GM18909 (cell line): ENCODE data around the gene KLRC4.
"Not testable (repeated sequence)": the region's sequence is repeated elsewhere in the genome, so short reads cannot be mapped to it uniquely, and the experiment has no call there.

ENCODE experiments used
- ATAC-seq: cut with Tn5 transposase; IDR thresholded peaks from one replicate; pipeline ENCODE4 v1.9.1; 2021; ENCODE audit warnings: mild to moderate bottlenecking; ENCODE audit not compliant: unreplicated experiment, poor library complexity

The KLRC4 gene

DNA sequence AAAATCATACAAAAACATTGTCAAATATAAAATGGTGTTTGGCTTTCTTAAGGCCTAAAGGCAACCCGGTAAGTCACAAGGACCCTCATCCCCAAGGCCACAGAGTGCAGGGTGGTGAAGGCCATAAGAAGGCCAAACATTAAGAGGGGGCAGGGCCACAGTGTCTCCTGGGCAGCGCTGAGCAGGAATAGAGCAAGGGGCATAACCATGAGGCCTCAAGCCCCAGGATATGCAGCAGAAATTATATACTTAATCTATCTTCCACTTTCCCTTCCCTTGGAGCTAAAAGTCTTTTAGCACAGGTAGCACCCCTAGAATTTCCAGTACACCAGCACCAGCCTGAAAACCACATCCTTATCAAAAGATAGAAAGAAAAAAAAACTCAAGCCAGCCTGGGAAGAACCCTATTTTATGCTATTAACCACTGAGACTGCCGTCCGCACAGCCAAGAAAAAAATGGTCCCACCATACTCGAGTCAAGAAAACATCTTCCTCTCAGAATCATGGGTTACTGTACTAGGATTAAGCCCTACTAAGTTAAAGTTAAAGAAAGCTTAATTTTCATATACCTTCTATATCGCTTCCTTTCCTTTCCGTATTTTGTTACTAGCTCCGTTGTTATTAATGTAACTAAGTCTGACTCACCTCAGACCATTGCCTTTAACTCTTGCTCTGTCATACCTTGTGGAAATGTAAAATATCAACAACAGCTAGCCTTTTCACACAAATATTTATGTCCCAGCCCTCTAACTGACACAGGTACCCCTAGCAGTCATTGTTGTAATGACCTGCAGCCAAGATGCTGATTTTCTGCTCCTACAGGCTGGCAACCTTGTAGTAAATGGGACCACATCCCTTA is 39.8 kb downstream of the KLRC4 start:
- ATAC-seq = no peak

DNA sequence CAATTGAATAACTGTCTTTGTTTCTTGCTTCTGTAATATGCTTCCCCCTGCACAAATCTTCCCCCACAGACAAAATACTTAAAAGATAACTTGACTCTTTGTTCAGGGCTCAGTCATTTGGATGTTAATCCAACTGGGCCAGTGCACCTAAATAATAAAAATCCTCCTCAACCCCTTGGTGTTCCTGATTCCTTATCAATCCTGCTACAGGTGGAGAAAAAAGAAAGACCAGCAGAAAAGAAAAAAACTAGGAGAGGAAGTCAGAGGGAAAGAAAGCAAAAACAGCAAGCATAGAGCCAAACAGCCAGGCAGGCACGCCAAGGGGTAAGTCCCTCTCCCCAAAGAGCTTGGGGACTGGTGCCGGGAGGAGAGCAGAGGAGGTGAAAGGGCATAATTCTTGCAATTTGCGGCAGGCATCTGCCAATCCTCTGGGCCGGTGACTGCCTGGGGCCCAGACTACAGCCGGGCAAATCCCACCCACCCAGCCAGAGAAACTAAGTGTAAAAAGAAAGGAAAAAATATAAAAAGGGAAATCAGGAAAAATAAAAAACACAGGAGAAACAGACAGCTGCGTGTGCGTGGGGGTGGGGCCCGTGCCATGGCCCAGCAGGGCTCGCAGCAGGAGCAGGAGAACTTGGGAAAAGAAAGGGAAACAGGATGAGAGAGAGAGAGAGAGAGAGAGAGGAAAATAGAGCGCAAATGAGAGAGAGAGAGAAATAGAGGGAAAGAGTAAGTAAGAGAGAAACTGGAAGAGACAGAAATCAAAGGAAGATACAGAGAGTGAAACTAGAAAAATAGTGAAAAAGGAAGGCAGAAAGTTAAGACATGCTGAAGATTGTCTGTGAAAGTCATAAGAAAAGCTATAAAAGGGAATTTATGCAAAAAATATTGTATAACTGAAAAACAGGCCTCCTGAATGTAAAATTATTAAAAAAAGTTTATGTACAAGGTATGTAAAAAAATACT is 41.1 kb downstream of the KLRC4 start:
- ATAC-seq = no peak

DNA sequence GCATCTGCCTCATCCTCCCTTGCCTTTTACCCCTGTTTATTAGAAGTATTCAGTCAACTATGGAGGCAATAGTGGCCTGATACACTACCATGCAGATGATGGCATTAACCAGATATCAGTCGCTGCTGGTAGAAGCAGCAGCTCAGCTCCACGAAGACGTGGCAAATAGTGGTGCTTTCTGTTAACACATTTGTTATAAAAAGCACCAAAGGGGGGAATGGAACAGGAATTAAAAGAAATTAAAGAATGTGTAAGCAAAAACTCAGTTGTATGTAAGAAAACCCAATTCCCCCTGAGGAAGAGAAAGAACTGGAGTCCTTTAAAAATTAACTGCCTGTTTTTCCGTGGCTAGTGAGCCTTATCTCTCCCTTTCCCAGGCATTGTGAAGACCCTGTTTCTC is 41.8 kb downstream of the KLRC4 start:
- not testable (repeated sequence) for ATAC-seq

DNA sequence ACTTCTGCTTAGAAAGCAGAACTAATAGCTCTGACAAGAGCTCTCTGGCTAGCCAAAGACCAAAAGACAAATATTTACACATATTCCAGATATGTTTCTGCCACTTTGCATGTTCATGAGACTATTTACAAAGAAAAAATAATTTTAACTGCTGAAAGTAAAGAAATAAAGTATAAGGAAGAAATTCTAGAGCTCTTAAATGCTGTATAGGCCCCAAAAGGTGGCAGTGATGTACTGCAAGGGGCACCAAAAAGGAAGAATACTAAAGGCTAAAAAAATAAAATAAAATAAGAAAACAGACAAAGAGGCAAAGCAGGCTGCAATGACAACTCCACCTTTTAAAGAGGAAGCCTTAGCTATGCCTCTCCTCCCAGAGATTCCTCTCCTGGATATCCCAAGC is 42.7 kb downstream of the KLRC4 start:
- no peak for ATAC-seq

DNA sequence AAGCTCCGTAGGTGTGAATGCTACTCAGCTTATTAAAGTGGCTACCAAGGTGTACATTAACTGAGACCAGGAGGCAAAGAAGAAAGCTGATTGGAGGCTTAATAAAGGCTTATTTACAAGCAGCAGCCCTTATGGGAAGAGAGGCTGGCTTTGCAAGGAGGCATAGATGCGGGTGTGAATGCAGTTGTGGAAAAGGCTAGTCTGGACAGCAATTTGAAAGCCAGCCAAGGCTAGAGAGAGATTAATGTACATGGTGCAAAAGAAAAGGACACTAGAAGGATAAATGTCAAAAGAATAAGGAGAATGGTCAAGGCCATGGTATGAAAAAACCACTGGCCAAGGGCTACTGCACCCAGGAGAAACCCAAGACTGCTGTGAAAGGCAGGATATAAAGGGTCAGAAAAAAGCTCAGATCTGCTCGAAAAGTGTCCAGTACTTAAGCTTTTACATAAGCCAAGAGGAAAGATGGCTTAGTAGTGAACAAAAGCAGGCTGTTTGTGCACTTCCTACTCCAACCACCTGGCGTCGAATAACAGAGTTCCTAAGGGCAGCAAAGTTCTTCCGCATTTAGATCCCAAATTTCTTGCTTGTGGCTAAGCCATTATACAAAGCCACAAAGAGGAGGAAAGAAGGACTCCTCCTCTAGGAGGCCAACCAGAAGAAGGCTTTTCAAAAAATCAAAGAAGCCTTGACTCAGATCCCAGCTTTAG is 43.7 kb downstream of the KLRC4 start:
- ATAC-seq = no peak

DNA sequence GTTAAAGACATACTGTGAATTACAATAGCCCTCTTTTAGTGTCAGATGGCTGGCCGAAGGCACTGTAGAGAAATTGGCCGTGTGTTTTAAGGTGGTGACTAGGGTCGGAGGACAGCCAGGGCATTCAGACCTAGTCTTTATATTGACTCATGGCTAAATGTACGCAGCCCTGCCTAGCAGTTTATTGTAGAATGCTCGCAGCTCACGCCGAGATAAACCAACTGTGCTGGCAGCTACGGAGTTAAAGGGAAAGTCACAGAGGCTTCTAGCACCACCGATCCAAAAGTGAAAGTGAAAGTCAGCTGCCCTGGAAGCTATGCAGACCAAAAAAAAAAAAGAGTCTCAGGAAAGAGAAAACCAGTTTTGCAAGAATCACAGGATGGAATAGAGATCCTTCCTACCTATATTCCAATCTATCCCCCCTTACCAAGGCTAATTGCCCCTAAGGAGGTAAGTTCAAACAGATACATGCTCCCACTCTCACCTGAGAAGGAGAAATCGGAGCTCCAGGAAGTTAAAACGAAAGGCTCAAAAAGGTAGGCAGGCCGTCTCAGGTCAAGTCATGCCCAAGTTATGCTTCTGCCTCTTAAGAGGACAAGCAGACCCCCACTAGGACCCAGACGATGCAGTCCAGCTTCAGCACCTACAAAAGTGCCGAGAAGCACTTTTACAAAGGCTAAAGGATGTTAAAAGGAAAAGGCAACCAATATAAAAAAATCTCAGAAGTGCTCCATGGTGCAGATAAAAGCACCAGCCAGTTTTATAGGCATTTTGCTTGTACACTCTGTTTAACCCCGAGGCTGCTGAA is 44.5 kb downstream of the KLRC4 start:
- peak; percentile 63 for ATAC-seq

DNA sequence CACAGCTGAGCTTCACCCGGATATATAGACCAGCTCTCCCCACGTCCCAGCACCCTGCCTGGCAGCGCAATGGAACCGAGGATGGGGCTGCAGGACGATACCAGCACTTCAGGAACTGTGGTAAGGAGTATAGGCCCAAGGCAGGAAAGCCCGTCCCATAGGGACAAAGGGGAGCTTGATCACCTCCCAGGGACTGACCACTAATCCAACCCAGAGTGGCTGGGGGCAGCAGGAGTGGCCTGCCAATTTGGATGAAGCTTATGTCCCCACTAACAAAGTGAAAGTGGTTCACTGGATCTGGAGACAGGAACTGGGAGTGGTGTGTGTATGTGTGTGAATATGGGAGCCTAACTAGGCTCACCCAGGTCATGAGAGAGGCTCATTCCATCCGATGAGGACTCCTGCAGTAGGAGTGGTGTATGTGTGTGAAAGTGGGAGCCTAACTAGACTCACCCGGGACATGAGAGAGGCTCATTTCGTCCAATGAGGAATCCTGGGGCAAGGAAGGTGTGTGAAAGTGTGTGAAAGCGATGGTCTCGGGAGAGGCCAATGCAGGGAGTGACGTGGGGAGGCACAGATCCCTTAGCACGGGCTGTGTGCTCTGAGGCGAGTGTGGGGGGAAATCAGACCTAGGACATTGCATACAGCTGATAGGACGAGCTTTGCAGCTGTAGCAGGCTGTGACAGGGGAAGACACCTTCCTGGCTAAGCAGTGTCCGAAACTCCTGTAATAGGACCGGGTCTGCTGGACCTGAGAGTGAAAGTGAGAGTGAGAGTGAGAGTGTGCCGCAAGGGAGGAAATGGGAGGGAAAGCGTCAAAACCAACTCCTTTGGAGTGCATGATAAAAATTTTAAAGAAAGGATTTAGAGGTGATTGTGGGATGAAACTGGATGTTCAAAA is 45.4 kb downstream of the KLRC4 start:
- ATAC-seq = peak; percentile 89

DNA sequence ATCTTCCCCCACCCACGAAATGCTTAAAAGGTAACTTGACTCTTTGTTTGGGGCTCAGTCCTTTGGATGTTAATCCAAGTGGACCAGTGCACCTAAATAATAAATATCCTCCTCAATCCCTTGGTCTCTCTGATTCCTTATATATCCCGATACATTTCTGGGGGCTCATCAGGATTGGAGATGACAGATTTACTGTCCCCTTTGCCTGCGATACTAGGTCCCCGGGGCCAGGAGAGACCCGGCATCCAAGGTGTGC is 46.0 kb downstream of the KLRC4 start:
- no peak for ATAC-seq

DNA sequence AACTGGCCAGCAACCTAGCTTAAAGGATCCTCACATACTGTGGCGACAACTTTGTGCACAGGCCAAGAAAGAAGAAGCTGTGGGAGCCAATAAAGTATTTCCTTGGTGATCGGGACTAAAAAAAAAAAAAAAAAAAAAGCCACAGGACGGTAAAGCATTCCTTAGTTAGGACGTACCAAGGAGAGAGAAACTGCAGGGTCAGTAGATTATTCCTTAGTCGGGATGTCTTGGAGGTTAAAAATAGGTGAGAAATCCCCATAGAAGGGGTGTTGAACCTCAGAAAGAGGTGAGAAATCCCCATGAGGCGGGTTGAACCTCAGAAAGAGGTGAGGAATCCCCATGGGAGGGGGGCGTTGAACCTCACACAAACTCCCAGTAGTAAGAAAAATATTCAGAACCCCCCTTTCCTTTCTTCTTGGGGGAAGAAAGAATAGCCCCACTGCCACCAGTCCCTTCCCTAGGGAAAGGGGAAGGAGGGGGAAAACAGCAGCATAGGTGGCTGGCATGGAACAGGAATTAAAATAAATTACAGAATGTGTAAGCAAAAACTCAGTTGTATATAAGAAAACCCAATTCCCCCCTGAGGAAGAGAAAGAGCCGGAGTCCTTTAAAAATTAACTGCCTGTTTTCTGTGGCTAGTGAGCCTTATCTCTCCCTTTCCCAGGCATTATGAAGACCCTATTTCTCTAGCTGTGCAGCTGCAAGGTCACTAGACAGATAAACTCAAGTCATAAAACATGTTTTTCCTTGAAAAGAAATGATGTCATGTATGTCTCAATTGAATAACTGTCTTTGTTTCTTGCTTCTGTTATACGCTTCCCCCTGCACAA is 46.5 kb downstream of the KLRC4 start:
- no peak for ATAC-seq

DNA sequence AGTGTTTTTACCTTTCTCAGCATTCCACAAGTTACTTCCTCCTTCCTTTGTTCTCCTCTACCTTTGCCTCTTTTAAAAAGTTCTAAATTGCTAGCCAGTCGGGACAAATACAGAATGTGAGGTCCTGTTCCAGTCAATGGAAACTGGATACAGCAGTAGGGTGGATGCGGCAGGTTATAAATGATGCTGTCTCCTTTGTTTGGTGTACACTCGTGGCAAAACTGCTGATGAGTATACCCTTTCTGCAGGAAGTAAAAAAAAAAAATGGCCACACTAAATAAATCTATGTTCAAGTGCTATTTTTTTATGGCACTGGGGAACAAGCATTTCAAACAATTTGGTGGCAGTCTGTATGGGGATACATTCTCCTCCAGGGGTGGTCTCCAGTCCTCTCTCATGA is 47.2 kb downstream of the KLRC4 start:
- no peak for ATAC-seq

DNA sequence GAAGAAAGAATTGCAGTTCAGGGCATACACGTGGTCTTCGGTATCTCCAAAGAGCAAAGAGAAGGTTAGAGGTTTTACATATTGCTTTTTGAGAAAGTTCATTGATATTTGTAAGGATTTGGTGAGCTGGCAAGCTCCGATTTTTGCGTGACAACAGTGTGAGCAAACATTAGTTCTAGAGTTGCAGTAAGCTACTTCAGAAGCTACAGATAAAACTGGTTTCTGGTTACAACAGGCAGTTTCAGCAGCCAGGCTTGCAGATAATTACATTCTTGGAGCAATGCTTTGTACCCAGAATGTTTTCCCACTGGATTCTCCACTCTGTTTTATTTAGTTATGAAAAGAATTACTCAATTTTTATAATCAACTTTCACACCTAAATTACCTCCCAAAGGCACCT is 47.9 kb downstream of the KLRC4 start:
- no peak for ATAC-seq

DNA sequence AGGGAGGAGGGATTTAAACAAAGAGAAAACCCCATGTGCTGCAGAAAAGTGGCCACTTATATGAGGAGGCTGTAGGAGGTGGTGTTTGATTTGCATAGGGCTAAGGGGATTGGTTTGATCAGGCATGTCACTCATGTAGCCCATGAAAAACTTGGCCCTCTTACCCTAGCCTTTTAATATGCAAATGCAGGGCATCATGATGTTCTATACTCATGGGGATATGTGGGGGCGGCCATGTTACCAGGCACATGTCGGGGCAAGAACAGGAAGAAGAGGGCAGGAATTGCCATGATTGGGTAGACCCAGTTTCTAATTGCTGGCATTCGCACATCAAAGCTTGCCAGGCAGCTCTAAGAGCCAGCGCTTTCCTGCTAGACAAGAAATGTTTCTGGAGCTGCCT is 48.5 kb downstream of the KLRC4 start:
- ATAC-seq = no peak

DNA sequence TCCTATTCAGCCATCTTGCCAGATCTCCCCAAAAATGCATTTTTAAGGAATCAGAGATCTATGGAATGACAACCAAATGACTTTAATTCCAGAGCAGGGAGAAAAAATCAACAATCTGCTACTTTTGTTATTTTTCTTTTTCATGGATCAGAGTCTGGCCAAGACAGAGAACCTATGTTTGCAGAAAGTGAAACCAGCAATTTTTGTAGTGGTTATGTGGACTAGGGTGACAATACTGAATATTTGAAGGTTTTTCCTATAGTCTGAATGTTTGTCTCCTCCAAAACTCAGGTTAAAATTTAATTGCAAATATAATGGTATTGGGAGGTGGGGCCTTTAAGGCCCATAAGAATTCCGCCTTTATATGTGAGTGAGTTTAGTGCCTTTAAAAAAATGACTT is 50.6 kb downstream of the KLRC4 start:
- no peak for ATAC-seq

DNA sequence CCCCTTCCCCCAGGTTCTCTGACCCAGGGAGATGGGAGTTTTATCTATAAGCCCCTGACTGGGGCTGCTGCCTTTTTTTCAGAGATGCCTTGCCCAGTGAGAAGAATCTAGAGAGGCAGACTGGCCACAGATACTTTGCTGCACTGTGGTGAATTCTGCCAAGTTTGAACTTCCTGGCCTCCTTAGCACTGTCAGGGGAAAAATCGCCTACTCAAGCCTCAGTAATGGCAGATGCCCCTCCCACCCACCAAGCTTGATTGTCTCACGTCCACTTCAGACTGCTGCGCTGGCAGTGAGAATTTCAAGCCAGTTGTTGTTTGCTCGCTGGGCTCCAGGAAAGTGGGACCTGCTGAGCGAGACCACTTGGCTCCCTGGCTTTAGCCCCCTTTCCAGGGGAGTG is 51.4 kb downstream of the KLRC4 start:
- no peak for ATAC-seq
